Kidney (tissue), 14 donors: Measurements from ENCODE around the gene CUEDC2. TPM values are rescaled to one million over a fixed set of nuclear protein-coding genes. Genes with fewer than 3 reads are reported as not detected.

Experiments used
- DNase-seq, 5 donors: peaks; one replicate each; pipeline ENCODE4 v3.0.0-alpha.2; 2013 to 2020
- FAIRE-seq: peaks from 2 replicates; lab custom pipeline; 2012; peaks lifted over from hg19 to GRCh38; lab: Jason Lieb, UNC
- H3K27ac ChIP-seq, 2 donors: one replicate each; pipeline ENCODE4 v1.7.0; 2013; ENCODE audit warnings: low read depth in 2 of 2, low read length in 2 of 2, inconsistent platforms in 1 of 2
- H3K27me3 ChIP-seq: one replicate; pipeline ENCODE4 v1.7.1; 2013; ENCODE audit warnings: low read length, inconsistent platforms; ENCODE audit not compliant: control insufficient read depth, insufficient read depth
- H3K36me3 ChIP-seq, 3 donors: one replicate each; pipeline versions ENCODE4 v1.7.0 to v1.7.1; 2013; ENCODE audit warnings: low read length in 3 of 3, control low read depth in 1 of 3, inconsistent platforms in 1 of 3; ENCODE audit not compliant: insufficient read depth in 3 of 3, control insufficient read depth in 2 of 3
- H3K4me1 ChIP-seq, 3 donors: one replicate each; pipeline versions ENCODE4 v1.7.0 to v1.7.1; 2013; ENCODE audit warnings: low read length in 3 of 3, inconsistent platforms in 1 of 3, low read depth in 1 of 3; ENCODE audit not compliant: control insufficient read depth in 2 of 3, insufficient read depth in 2 of 3
- H3K4me3 ChIP-seq, 3 donors: one replicate each; pipeline versions ENCODE4 v1.7.0 to v1.8.1; 2013; ENCODE audit warnings: low read length in 3 of 3, control low read depth in 1 of 3, inconsistent platforms in 1 of 3
- H3K9ac ChIP-seq, 3 donors: one replicate each; pipeline versions ENCODE4 v1.7.0 to v1.7.1; 2013; ENCODE audit warnings: low read length in 3 of 3, control low read depth in 1 of 3, inconsistent platforms in 1 of 3
- H3K9me3 ChIP-seq, 3 donors: one replicate each; pipeline versions ENCODE4 v1.7.0 to v1.7.1; 2013; ENCODE audit warnings: low read length in 3 of 3, control low read depth in 1 of 3, inconsistent platforms in 1 of 3; ENCODE audit not compliant: control insufficient read depth in 2 of 3, insufficient read depth in 1 of 3
- CTCF ChIP-seq: IDR thresholded peaks from 3 replicates; pipeline ENCODE4 v1.5.1; 2012; ENCODE audit warnings: mild to moderate bottlenecking, moderate library complexity, borderline replicate concordance; ENCODE audit not compliant: insufficient read depth; ENCODE audit errors: extremely low read depth
- intact Hi-C: fragments of 100-400 bp; cut with DNase I; formaldehyde crosslinking; loops from one replicate; pipeline ENCODE4 v1.11.1; 2022
- polyA plus RNA-seq: library from polyadenylated mRNA; stranded (reverse); fragments of 350-450 nt; fragmentation: Illumina TruSeq; extraction: RNeasy Lipid Tissue Mini Kit (QIAGEN cat#74804); gene quantifications from one replicate; pipeline ENCODE4 v1.2.3, GENCODE V29; 2014; ENCODE audit warnings: low read depth, low replicate concordance; ENCODE audit not compliant: insufficient read depth
- total RNA-seq: library from RNA; stranded (reverse); fragmentation: NEBNext Ultra II Directional; extraction: Animal tissue kit (Norgen Biotek cat#: 25700); gene quantifications from one replicate; pipeline ENCODE4 v1.2.1, GENCODE V29; 2021
- donor health status: control.
- donor health status: control.
- donor health status: control.
- donor health status: control.
- donor health status: control.
- donor health status: DM: yes; HTN: yes; CAD: no.
- donor health status: Normal renal cell carcinoma (clear cell type).

CUEDC2 gene
- total and polyA plus RNA-seq, 2 donors from 2014 or later, result 50.9 to 117 TPM

- no peaks in the 10 kb centered on the region for H3K36me3 ChIP-seq
- H3K9me3 ChIP-seq, result no peaks in the 10 kb centered on the region
- no peak overlapping the region for H3K9ac ChIP-seq
- TF ChIP-seq CTCF, result no peak
- no peak for FAIRE-seq
- peak in 1 of 5 donors; percentile 56 for DNase-seq
- H3K4me1 ChIP-seq, result peaks cover 0 to 3% (median 0%) of the 10 kb centered on the region in 3 donors
- no peak overlapping the region for H3K27ac ChIP-seq
- peaks cover 2% of the 10 kb centered on the region for H3K27me3 ChIP-seq
- intact Hi-C loops, result no loop called here
- peak overlapping the region in 1 of 3 donors; percentile 47 for H3K4me3 ChIP-seq
Observed at GRCh38 chr10:102408131-102408727, 24.1 kb downstream of the CUEDC2 start.

- Histone ChIP-seq H3K27ac (no peak overlapping the region), H3K9ac (no peak overlapping the region), H3K4me3 (no peak overlapping the region), H3K27me3 (peaks cover 2% of the 10 kb centered on the region), H3K36me3 (no peaks in the 10 kb centered on the region), H3K9me3 (no peaks in the 10 kb centered on the region), H3K4me1 (peaks cover 0 to 3% (median 0%) of the 10 kb centered on the region in 3 donors)
- FAIRE-seq (no peak), DNase-seq (no peak)
- intact Hi-C loops, result no loop called here
- no peak for TF ChIP-seq CTCF
Observed at GRCh38 chr10:102407425-102408130, 24.8 kb downstream of the CUEDC2 start.

GRCh38 chr10:102406815-102407214 is 25.6 kb downstream of the CUEDC2 start:
- peaks cover 2% of the 10 kb centered on the region for H3K27me3 ChIP-seq
- no peaks in the 10 kb centered on the region for H3K36me3 ChIP-seq
- intact Hi-C loops, result no loop called here
- no peak overlapping the region for H3K27ac ChIP-seq
- FAIRE-seq (no peak), DNase-seq (peak in 1 of 5 donors; percentile 44)
- no peak for TF ChIP-seq CTCF
- H3K4me3 ChIP-seq, result no peak overlapping the region
- H3K9me3 ChIP-seq, result no peaks in the 10 kb centered on the region
- peaks cover 0 to 3% (median 0%) of the 10 kb centered on the region in 3 donors for H3K4me1 ChIP-seq
- no peak overlapping the region for H3K9ac ChIP-seq
